DLD1 (cell line): Measurements from ENCODE around the gene STAM.

Experiments
- in situ Hi-C: cut with HindIII; loops from 2 replicates; pipeline ENCODE4 v1.10.0; 2017; ENCODE audit warnings: low sequenced_read_pairs

STAM gene

DNA sequence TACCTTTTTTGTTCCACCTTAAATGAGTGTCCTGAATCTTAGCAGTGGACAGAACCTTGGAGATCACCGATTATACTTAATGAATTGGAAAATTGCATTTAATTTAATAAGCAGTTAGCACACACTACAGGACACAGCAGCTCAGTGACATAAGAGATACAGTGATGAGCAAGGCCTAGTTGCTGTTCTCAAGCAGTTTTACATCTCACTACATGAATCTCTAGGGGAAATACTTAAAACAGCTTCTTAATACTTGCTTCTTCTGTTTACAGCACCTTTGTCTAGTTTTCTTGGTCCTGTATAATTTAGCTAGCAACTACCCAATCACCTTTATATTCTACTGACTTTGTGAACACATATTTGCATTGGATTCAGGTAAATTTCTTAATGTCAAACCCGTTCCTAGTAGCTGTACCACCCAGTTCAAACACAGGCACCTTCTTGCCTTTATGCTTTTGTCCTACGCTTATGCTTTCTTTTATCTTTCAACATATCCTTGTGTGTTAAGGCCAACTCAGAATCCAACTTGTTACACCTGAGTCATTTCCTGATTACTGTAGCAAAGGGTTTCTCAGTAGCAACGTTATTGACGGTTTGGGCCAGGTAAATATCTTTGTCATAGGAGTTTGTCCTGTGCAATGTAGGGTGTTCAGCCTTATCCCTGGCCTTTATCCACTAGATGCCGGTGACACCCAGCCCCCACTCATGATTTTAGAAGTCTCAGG lies 1.8 kb downstream of the STAM start:
- in situ Hi-C loops: no loop called here

GRCh38 chr10:17647326-17647725 lies 3.4 kb downstream of the STAM start:
- in situ Hi-C loops: no loop called here

GRCh38 chr10:17648243-17649035 lies 4.5 kb downstream of the STAM start:
- in situ Hi-C loops: no loop called here

DNA sequence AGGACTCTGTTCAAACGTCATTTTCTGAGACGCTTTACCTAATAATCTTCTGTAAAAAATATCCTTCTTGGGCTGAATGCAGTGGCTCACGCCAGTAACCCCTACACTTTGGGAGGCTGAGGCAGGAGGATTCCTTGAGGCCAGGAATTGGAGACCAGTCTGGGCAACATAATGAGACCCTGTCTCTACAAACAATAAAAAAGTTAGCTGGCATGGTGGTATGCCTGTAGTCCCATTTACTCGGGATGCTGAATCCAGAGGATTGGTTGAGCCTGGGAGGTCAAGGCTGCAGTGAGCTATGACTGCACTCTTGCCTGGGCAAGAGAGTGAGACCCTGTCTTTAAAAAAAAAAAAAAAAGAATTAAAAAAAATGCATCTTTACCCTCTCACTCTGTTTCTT lies 5.1 kb downstream of the STAM start:
- in situ Hi-C loops: no loop called here

DNA sequence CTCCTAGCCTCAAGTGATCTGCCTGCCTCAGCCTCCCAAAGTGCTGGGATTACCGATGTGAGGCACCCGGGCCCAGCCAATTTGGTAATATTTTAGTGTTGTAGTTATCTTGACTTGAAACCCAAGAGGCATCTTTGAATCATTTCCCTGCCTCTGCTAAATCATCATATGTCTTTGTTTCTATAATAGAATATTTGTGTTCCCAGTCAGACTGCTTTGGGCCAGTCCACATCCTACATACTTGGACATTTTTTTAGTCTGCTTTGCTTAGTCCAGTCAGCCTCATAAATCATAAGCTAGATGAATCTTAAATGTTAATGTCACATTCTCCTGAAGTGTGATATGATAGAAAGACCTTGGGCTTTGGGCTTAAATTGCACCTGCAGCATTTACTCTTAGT lies 5.9 kb downstream of the STAM start:
- in situ Hi-C loops: no loop called here

GRCh38 chr10:17650416-17650815 lies 6.5 kb downstream of the STAM start:
- in situ Hi-C loops: no loop called here

DNA sequence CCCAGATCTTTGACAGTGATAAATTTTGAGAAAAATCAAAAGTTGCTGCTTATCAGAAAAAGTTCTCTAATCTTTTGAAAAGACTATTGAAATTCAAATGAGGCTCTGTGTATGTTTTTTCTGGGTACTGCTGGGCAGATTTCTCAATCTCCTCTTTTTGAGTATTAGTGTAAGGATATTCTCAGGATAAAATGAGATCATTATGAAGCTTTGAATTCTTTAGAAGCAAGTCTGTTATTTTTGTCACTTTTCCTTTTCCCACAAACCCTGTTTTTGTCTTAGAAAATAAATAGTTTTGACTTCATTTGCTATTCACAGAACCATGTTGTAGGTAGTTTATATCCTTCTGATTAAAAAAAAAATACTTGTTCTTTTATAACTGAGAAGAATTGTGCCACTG lies 7.9 kb downstream of the STAM start:
- in situ Hi-C loops: no loop called here

DNA sequence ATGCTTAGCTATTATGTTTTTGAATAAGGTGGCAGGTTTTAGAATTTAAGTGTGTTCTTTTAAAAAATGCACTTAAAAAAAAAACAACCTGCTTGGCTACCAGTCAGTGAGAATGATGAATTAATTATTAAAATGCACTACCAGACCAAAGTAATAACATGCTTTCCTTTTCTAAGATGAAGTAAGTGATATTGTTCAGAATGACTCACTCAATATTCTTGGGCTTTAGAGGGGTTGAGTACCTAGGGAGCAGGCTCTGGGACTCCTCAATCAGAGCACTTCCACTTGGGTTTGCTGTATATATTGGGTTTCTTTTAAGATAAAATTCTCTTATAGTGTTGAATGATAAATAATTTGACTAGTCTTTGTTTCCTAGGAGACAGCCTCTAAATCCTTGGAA lies 8.6 kb downstream of the STAM start:
- in situ Hi-C loops: no loop called here

- in situ Hi-C loops: no loop called here
These were observed 11.1 kb downstream of the STAM start for GRCh38 chr10:17655009-17655408.

DNA sequence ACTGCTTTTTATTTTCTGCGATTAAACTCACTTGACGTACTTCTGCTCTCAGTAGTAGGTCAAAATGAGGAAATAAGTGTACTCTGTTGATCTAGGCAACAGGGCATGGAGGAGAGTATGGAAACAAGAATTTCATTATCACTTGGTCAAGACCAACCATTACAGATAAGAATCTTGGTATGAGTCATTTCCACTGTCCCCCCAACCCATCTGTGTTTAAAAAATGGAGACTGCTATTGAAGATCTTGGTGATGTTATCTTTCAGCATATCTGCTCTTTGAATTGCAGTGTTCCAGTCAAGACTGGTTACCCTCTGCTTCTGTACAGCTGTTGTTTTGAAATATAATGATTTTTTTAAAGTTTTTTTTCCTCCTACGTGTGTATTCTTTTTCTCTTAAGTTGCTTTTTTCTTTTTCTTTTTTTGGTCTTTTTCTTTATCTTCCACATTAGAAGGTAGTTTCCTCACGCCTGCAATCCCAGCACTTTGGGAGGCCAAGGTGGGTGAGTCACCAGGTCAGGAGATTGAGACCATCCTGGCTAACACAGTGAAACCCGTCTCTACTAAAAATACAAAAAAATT lies 11.7 kb downstream of the STAM start:
- in situ Hi-C loops: no loop called here

- in situ Hi-C loops: no loop called here
These were observed 13.2 kb downstream of the STAM start for GRCh38 chr10:17657103-17657500.

DNA sequence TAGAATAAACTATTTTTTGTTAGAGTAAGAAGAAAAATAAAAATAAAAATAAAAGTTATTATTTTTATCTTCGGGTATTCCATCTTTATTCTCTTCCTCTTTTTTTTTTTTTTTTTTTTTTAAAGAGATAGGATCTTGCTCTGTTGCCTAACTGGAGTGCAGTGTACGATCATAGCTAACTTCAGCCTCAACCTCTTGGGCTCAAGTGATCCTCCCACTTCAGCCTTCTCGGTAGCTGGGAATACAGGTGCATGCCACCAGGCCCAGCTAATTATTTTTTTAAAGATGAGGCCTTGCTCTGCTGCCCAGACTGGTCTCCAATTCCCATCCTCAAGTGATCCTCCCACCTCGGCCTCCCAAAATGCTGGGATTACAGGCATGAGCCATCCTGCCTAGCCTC lies 15.4 kb downstream of the STAM start:
- in situ Hi-C loops: no loop called here

DNA sequence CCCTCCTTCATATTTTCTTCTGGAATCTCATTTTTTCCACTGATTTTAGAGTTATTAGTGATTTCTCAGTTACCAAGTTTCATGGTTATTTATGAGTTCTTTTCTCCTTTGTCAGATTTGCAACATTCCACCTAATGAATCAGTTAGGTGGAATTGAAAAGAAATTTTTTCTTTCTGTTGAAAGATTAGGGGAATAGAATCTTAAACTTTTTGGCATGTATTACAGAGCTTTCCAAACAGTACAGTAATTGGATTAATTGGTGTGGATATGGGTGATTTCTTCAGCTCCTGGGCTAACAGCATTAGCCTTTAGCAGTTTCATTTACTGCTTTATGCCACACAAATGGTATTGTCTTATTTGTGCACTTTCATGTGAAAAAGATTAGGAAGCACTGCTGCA lies 17.0 kb downstream of the STAM start:
- in situ Hi-C loops: no loop called here

- in situ Hi-C loops: no loop called here
These were observed 17.6 kb downstream of the STAM start for GRCh38 chr10:17661510-17661909.

GRCh38 chr10:17662193-17663138 lies 18.5 kb downstream of the STAM start:
- in situ Hi-C loops: no loop called here

GRCh38 chr10:17663450-17663849 lies 19.5 kb downstream of the STAM start:
- in situ Hi-C loops: no loop called here

DNA sequence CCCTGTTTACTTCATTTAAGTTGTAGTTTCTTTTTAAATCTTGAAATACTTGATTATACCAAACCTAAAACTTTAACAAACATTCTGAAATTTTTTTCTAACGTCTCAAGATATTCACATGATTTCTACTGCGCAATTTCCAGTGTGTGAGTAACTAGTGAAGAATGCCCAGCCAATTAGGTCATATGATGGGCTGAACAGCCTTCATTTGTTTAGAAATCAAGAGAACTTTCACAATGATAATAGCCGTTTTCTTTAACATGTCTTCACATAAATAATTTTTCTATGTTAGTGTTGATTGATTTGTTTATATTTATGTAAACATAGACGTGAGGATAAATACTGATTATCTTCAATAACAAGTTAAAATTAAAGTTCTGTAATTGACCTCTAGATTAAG lies 21.8 kb downstream of the STAM start:
- in situ Hi-C loops: no loop called here

- in situ Hi-C loops: no loop called here
These were observed 24.7 kb downstream of the STAM start for GRCh38 chr10:17668435-17669184.

DNA sequence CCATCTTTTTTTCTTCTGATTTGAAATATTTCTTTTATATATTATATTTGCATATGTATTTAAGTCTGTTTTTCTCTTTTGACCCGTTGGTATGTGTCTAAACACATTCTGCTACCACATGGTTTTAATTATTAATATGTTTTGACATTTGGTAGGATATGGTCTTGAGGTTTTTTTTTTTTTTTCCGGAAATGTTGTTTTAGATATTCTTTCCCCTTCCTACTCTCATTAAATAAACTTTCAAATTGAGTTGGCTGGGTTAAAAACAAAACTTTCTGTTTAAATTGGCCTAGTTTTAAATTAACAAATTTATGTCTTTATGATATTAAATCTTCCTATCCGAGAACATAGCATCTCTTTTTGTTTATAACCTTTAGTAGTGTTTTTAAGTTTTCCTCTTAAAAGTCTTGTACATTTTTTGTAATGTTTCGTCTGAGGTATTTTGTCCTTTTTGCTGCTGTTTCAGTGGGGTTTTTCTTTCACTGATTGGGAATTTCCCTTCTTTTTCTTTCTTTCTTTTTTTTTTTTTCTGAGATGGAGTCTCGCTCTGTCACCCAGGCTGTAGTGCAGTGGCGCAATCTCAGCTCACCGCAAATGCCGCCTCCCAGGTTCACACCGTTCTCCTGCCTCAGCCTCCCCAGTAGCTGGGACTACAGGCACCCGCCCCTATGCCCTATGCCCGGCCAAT lies 25.4 kb downstream of the STAM start:
- in situ Hi-C loops: no loop called here

DNA sequence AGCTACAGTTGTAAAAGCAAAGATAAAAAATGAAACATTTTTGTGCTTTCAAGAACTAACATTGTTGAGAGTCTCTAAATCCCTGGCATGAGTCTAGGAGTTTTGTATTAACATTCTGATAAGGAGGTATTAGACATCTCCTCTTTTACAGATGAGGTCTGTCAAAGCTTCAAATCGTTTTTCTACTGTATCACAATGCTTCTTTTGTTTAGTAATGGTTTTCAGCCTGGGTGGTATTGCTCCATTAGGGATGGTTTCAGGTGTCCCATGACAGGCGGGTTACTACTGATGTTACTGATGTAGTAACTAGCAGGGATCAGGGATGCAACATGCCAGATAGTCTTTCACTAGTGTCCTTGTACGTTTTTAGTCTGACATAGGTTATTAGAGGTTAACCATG lies 27.4 kb downstream of the STAM start:
- in situ Hi-C loops: no loop called here
